H9 (cell line): ENCODE data around the gene TMEM269. TPM values are rescaled to one million over a fixed set of nuclear protein-coding genes. Genes with fewer than 3 reads are reported as not detected.

Source experiments
- DNase-seq: peaks from one replicate; pipeline ENCODE4 v3.0.0-alpha.2; 2017
- H2AFZ ChIP-seq: one replicate; pipeline ENCODE4 v1.6.1; 2013; ENCODE audit warnings: mild to moderate bottlenecking, low read length, control low read depth, moderate library complexity
- H2AK5ac ChIP-seq: 2 replicates; pipeline ENCODE4 v1.6.1; 2013; ENCODE audit warnings: low read length, control low read depth, mixed read lengths; ENCODE audit not compliant: insufficient read length
- H2BK120ac ChIP-seq: one replicate; pipeline ENCODE4 v1.6.1; 2013; ENCODE audit warnings: low read depth, mild to moderate bottlenecking, low read length, control low read depth, inconsistent platforms; ENCODE audit not compliant: poor library complexity, severe bottlenecking
- H2BK12ac ChIP-seq: 2 replicates; pipeline ENCODE4 v1.6.1; 2013; ENCODE audit warnings: low read length, control low read depth, mixed read lengths, low read depth; ENCODE audit not compliant: insufficient read length
- H2BK15ac ChIP-seq: 2 replicates; pipeline ENCODE4 v1.6.1; 2013; ENCODE audit warnings: low read depth, low read length, control low read depth
- H2BK20ac ChIP-seq: one replicate; pipeline ENCODE4 v1.6.1; 2013; ENCODE audit warnings: low read depth, mild to moderate bottlenecking, low read length, control low read depth, inconsistent platforms; ENCODE audit not compliant: poor library complexity, severe bottlenecking
- H2BK5ac ChIP-seq: 2 replicates; pipeline ENCODE4 v1.6.1; 2013; ENCODE audit warnings: low read length, control low read depth, mixed read lengths; ENCODE audit not compliant: insufficient read length
- H3K14ac ChIP-seq: 2 replicates; pipeline ENCODE4 v1.6.1; 2013; ENCODE audit warnings: low read length, control low read depth; ENCODE audit not compliant: insufficient read depth
- H3K18ac ChIP-seq: 2 replicates; pipeline ENCODE4 v1.6.1; 2013; ENCODE audit warnings: low read depth, mild to moderate bottlenecking, mixed read lengths, low read length, control low read depth; ENCODE audit not compliant: insufficient read length
- H3K23ac ChIP-seq: 2 replicates; pipeline ENCODE4 v1.6.1; 2013; ENCODE audit warnings: low read length, control low read depth, mixed read lengths, low read depth; ENCODE audit not compliant: insufficient read length
- H3K23me2 ChIP-seq: 2 replicates; pipeline ENCODE4 v1.6.1; 2013; ENCODE audit warnings: low read depth, mild to moderate bottlenecking, mixed read lengths, low read length, control low read depth; ENCODE audit not compliant: insufficient read length, poor library complexity, severe bottlenecking
- H3K27ac ChIP-seq: 2 replicates; pipeline ENCODE4 v1.5.1; 2013; ENCODE audit warnings: low read length, control low read depth, mixed read lengths, low read depth; ENCODE audit not compliant: insufficient read length
- H3K27me3 ChIP-seq: 2 replicates; pipeline ENCODE4 v1.6.1; 2013; ENCODE audit warnings: low read length, control low read depth, inconsistent platforms; ENCODE audit not compliant: insufficient read depth
- H3K4ac ChIP-seq: 2 replicates; pipeline ENCODE4 v1.6.1; 2013; ENCODE audit warnings: low read depth, mild to moderate bottlenecking, control low read depth, inconsistent platforms, low read length, moderate library complexity
- H3K4me1 ChIP-seq: 2 replicates; pipeline ENCODE4 v1.6.1; 2013; ENCODE audit warnings: low read length, control low read depth, inconsistent platforms; ENCODE audit not compliant: insufficient read depth
- H3K4me2 ChIP-seq: 2 replicates; pipeline ENCODE4 v1.6.1; 2013; ENCODE audit warnings: low read length, control low read depth, mixed read lengths; ENCODE audit not compliant: insufficient read length, insufficient read depth
- H3K56ac ChIP-seq: 2 replicates; pipeline ENCODE4 v1.6.1; 2013; ENCODE audit warnings: low read depth, mild to moderate bottlenecking, mixed read lengths, low read length, control low read depth; ENCODE audit not compliant: insufficient read length
- H3K79me1 ChIP-seq: 2 replicates; pipeline ENCODE4 v1.6.1; 2013; ENCODE audit warnings: low read depth, mild to moderate bottlenecking, moderate library complexity, low read length, control low read depth, inconsistent platforms; ENCODE audit not compliant: insufficient read depth, poor library complexity, severe bottlenecking
- H3K79me2 ChIP-seq: 2 replicates; pipeline ENCODE4 v1.6.1; 2013; ENCODE audit warnings: low read length, control low read depth, inconsistent platforms; ENCODE audit not compliant: insufficient read depth
- H3K9ac ChIP-seq: 2 replicates; pipeline ENCODE4 v1.6.1; 2013; ENCODE audit warnings: low read length, control low read depth, mixed read lengths; ENCODE audit not compliant: insufficient read length; ENCODE audit errors: extremely low read depth
- H3K9me3 ChIP-seq: one replicate; pipeline ENCODE4 v1.6.1; 2013; ENCODE audit warnings: low read depth, low read length, inconsistent platforms; ENCODE audit not compliant: control insufficient read depth
- H3T11ph ChIP-seq: one replicate; pipeline ENCODE4 v1.6.1; 2013; ENCODE audit warnings: mild to moderate bottlenecking, low read length, control low read depth, inconsistent platforms
- H4K20me1 ChIP-seq: one replicate; pipeline ENCODE4 v1.6.1; 2013; ENCODE audit not compliant: control insufficient read depth, insufficient read length, insufficient read depth
- H4K5ac ChIP-seq: 2 replicates; pipeline ENCODE4 v1.6.1; 2013; ENCODE audit warnings: low read depth, mild to moderate bottlenecking, mixed read lengths, low read length, control low read depth; ENCODE audit not compliant: insufficient read length
- H4K8ac ChIP-seq: replicated peaks from 2 replicates; pipeline ENCODE4 v1.6.1; 2013; ENCODE audit warnings: low read length, control low read depth, mixed read lengths, low read depth; ENCODE audit not compliant: insufficient read length
- H4K91ac ChIP-seq: 2 replicates; pipeline ENCODE4 v1.6.1; 2013; ENCODE audit warnings: low read depth, mild to moderate bottlenecking, moderate library complexity, mixed read lengths, low read length, control low read depth; ENCODE audit not compliant: insufficient read length
- H3K27ac Mint-ChIP-seq, 3 experiments: 2 replicates in 2 of 3; 3 replicates in 1 of 3; pipeline ENCODE4 v1.8.0; 2020 to 2021; ENCODE audit warnings: mixed read lengths in 3 of 3, mild to moderate bottlenecking in 1 of 3, moderate library complexity in 1 of 3
- H3K27me3 Mint-ChIP-seq: 2 replicates; pipeline ENCODE4 v1.8.0; 2021; ENCODE audit warnings: low read depth, mild to moderate bottlenecking, moderate library complexity, mixed read lengths
- H3K36me3 Mint-ChIP-seq, 3 experiments: 2 replicates in 2 of 3; 3 replicates in 1 of 3; pipeline ENCODE4 v1.8.0; 2020 to 2021; ENCODE audit warnings: low read depth in 3 of 3, mixed read lengths in 3 of 3; ENCODE audit not compliant: insufficient read depth in 1 of 3
- H3K4me1 Mint-ChIP-seq, 2 experiments: 2 replicates each; pipeline ENCODE4 v1.8.0; 2020; ENCODE audit warnings: mixed read lengths in 2 of 2
- H3K4me3 Mint-ChIP-seq, 2 experiments: 2 replicates in 1 of 2; 3 replicates in 1 of 2; pipeline ENCODE4 v1.8.0; 2020 to 2021; ENCODE audit warnings: mild to moderate bottlenecking in 2 of 2, mixed read lengths in 2 of 2, moderate library complexity in 1 of 2
- H3K9me3 Mint-ChIP-seq, 2 experiments: 2 replicates in 1 of 2; 3 replicates in 1 of 2; pipeline ENCODE4 v1.8.0; 2020; ENCODE audit warnings: mild to moderate bottlenecking in 2 of 2, mixed read lengths in 2 of 2, moderate library complexity in 1 of 2
- WGBS: extraction: QIAGEN DNeasy Blood & Tissue Kit; methylation state at CpG from one replicate; pipeline ENCODE4 v1.1.7; 2013; ENCODE audit warnings: missing lambda C conversion rate, low lambda C conversion rate, mixed read lengths; ENCODE audit not compliant: insufficient read length; ENCODE audit errors: extremely low coverage; 5-methylcytosine and 5-hydroxymethylcytosine counted together
- total RNA-seq: library from RNA; stranded (reverse); gene quantifications from 2 replicates; pipeline ENCODE4 v1.2.1, GENCODE V29; 2021
- TF ChIP-seq, protein P1 (sequence below): fragments of 200-600 bp; sonication (generic); conservative IDR thresholded peaks from 3 replicates; pipeline ENCODE4 v1.8.0; 2021; ENCODE audit warnings: antibody characterized with exemption, mild to moderate bottlenecking

The TMEM269 gene
- total RNA-seq, 1 experiment from 2014 or later, result 0.17 TPM

- no peaks in the 10 kb centered on the region for H3K27me3 Mint-ChIP-seq
- no peak for DNase-seq
- Histone ChIP-seq H2AFZ (no peak overlapping the region), H4K91ac (no peak overlapping the region), H3K9ac (no peak overlapping the region), H3K18ac (no peak overlapping the region), H3K4ac (no peak overlapping the region), H3K27me3 (no peaks in the 10 kb centered on the region), H3K79me1 (no peaks in the 10 kb centered on the region), H4K5ac (no peak overlapping the region), H3K23ac (no peak overlapping the region), H2BK12ac (no peak overlapping the region), H3K23me2 (no peaks in the 10 kb centered on the region), H3T11ph (no peak overlapping the region), H3K27ac (no peak overlapping the region), H3K56ac (no peak overlapping the region), H4K8ac (no peak overlapping the region), H2BK5ac (no peak overlapping the region), H3K4me1 (no peaks in the 10 kb centered on the region), H3K79me2 (no peaks in the 10 kb centered on the region), H2BK15ac (no peak overlapping the region), H2BK120ac (no peak overlapping the region), H2BK20ac (no peak overlapping the region), H3K14ac (no peak overlapping the region), H3K4me2 (no peak overlapping the region), H4K20me1 (no peaks in the 10 kb centered on the region), H3K9me3 (no peaks in the 10 kb centered on the region), H2AK5ac (no peak overlapping the region)
- H3K9me3 Mint-ChIP-seq, result no peaks in the 10 kb centered on the region
- no peak overlapping the region for H3K27ac Mint-ChIP-seq
- peak overlapping the region in 1 of 2 experiments; percentile 19; a peak in 1 of 5 replicates for H3K4me3 Mint-ChIP-seq
- H3K4me1 Mint-ChIP-seq, result no peaks in the 10 kb centered on the region; a peak in 1 of 4 replicates
- TF ChIP-seq, protein P1, sequence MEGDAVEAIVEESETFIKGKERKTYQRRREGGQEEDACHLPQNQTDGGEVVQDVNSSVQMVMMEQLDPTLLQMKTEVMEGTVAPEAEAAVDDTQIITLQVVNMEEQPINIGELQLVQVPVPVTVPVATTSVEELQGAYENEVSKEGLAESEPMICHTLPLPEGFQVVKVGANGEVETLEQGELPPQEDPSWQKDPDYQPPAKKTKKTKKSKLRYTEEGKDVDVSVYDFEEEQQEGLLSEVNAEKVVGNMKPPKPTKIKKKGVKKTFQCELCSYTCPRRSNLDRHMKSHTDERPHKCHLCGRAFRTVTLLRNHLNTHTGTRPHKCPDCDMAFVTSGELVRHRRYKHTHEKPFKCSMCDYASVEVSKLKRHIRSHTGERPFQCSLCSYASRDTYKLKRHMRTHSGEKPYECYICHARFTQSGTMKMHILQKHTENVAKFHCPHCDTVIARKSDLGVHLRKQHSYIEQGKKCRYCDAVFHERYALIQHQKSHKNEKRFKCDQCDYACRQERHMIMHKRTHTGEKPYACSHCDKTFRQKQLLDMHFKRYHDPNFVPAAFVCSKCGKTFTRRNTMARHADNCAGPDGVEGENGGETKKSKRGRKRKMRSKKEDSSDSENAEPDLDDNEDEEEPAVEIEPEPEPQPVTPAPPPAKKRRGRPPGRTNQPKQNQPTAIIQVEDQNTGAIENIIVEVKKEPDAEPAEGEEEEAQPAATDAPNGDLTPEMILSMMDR, result no peak
- H3K36me3 Mint-ChIP-seq, result peaks cover 17 to 60% (median 57%) of the 10 kb centered on the region in 3 experiments
- WGBS, result no CpG with 5 or more reads among the region's 5 CpGs
Measured at GRCh38 chr1:42774928-42775526, 9.8 kb upstream of the TMEM269 start.
